ENCODE data around the gene STARD3NL. TPM values are rescaled to one million over a fixed set of nuclear protein-coding genes. Genes with fewer than 3 reads are reported as not detected.
A peak's percentile ranks its signal among the peaks of the same experiment; 100 is the strongest.
"Not testable (repeated sequence)": the region's sequence is repeated elsewhere in the genome, so short reads cannot be mapped to it uniquely, and the experiment has no call there.

STARD3NL gene
- total RNA-seq, 2 donors from 2014 or later = 48.6 to 58.3 TPM

DNA sequence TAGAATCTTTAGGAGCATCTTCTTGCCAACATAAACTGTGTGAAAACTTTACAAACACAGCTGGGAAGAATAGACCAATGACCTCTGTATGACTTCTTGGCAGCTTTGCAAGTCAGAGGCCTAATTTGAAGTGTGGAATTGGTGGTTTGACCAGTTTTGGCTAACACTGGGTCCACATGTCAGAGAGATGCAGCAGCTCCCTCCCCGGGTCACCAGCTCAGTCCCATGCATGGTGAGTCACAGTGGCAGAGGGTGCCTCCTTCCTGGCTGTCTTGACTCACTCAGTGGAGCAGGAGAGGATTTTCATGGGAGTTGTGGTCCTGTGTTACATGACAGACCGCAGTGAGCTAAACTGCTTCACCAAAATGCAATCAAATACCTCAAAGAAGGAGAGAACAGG is 8.2 kb upstream of the STARD3NL start:
- peaks cover 12% of the 10 kb centered on the region for H3K27me3 Mint-ChIP-seq (ENCODE audit: insufficient read depth)
- no peaks in the 10 kb centered on the region for H3K36me3 Mint-ChIP-seq (ENCODE audit: low read depth)
- no peak overlapping the region for H3K27ac Mint-ChIP-seq
- Histone ChIP-seq H3K36me3 (ENCODE audit: control insufficient read depth, insufficient read depth, low read length) (no peaks in the 10 kb centered on the region), H3K27me3 (ENCODE audit: control insufficient read depth, insufficient read depth, low read length, poor library complexity, severe bottlenecking) (no peaks in the 10 kb centered on the region), H3K4me1 (ENCODE audit: control insufficient read depth, insufficient read depth, low read length) (no peaks in the 10 kb centered on the region), H3K9ac (ENCODE audit: extremely low read depth, low read length, poor library complexity, severe bottlenecking) (no peak overlapping the region), H3K27ac (ENCODE audit: low read depth, low read length) (no peak overlapping the region), H3K4me3 (ENCODE audit: low read length) (no peak overlapping the region), H3K9me3 (ENCODE audit: control insufficient read depth, low read length) (no peaks in the 10 kb centered on the region)
- H3K4me1 Mint-ChIP-seq = no peaks in the 10 kb centered on the region
- DNase-seq = peak; percentile 61
- H3K9me3 Mint-ChIP-seq = no peaks in the 10 kb centered on the region
- TF ChIP-seq, protein P1, sequence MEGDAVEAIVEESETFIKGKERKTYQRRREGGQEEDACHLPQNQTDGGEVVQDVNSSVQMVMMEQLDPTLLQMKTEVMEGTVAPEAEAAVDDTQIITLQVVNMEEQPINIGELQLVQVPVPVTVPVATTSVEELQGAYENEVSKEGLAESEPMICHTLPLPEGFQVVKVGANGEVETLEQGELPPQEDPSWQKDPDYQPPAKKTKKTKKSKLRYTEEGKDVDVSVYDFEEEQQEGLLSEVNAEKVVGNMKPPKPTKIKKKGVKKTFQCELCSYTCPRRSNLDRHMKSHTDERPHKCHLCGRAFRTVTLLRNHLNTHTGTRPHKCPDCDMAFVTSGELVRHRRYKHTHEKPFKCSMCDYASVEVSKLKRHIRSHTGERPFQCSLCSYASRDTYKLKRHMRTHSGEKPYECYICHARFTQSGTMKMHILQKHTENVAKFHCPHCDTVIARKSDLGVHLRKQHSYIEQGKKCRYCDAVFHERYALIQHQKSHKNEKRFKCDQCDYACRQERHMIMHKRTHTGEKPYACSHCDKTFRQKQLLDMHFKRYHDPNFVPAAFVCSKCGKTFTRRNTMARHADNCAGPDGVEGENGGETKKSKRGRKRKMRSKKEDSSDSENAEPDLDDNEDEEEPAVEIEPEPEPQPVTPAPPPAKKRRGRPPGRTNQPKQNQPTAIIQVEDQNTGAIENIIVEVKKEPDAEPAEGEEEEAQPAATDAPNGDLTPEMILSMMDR (conservative IDR thresholded peaks at IDR 0.05) = no peak
- H3K4me3 Mint-ChIP-seq = no peak overlapping the region
- WGBS, 2 experiments (ENCODE audit: insufficient coverage in 1 of 2, insufficient read length in 1 of 2) = 40 to 82% methylated on average over 1 to 2 of the region's 2 CpGs

DNA sequence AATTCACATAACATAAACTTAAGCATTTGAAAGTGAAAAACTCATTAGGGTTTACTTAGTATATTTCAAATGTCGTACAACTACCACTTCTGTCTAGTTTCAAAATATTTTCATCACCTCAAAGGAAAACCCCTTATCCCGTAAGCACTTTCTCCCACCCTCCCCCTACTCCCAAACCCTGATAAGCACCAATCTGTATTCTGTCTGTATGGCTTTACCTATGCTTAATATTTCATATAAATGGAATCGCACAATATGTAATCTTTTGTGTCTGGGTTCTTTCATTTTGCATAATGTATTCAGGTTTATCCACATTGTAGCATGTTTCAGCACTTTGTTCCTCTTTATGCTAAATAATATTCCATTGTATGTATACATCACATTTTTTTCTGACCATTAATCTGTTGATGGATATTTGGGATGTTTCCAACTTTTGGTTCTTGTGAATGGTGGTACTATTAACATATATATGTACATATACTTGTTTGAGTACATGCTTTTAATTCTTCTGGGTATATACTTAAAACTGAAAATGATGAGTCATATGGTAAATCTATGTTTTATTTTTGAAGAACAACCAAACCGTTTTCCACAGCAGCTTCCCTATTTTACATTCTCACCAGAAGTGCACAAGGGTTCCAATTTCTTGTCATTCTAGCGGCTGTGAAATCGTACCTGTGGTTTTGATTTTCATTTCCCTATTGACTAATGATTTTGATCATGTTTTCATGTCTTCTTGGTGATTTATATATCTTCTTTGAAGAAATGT is 6.2 kb upstream of the STARD3NL start:
- Histone ChIP-seq H3K4me1 (ENCODE audit: control insufficient read depth, insufficient read depth, low read length) (no peaks in the 10 kb centered on the region), H3K4me3 (ENCODE audit: low read length) (no peak overlapping the region), H3K27ac (ENCODE audit: low read depth, low read length) (no peak overlapping the region), H3K36me3 (ENCODE audit: control insufficient read depth, insufficient read depth, low read length) (no peaks in the 10 kb centered on the region), H3K27me3 (ENCODE audit: control insufficient read depth, insufficient read depth, low read length, poor library complexity, severe bottlenecking) (no peaks in the 10 kb centered on the region), H3K9me3 (ENCODE audit: control insufficient read depth, low read length) (no peaks in the 10 kb centered on the region), H3K9ac (ENCODE audit: extremely low read depth, low read length, poor library complexity, severe bottlenecking) (no peak overlapping the region)
- TF ChIP-seq, protein P1 (conservative IDR thresholded peaks at IDR 0.05) = no peak
- 92 to 100% methylated on average over 1 to 6 of the region's 6 CpGs for WGBS, 2 experiments (ENCODE audit: insufficient coverage in 1 of 2, insufficient read length in 1 of 2)
- H3K4me3 Mint-ChIP-seq = no peak overlapping the region
- no peaks in the 10 kb centered on the region for H3K9me3 Mint-ChIP-seq
- no peak overlapping the region for H3K27ac Mint-ChIP-seq
- H3K4me1 Mint-ChIP-seq = no peaks in the 10 kb centered on the region
- peaks cover 18% of the 10 kb centered on the region for H3K27me3 Mint-ChIP-seq (ENCODE audit: insufficient read depth)
- no peaks in the 10 kb centered on the region for H3K36me3 Mint-ChIP-seq (ENCODE audit: low read depth)
- DNase-seq = no peak

DNA sequence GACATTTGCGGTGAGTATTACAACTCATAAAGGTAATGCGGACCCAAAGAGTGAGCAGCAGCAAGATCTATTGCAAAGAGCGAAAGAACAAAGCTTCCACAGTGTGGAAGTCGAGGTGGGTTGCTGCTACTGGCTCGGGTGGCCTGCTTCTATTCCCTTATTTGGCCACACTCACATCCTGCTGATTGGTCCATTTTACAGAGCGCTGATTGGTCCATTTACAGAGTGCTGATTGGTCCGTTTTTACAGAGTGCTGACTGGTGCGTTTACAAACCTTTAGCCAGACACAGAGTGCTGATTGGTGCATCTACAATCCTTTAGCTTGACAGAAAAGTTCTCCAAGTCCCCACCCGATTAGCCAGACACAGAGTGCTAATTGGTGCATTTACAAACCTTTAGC is 2.5 kb upstream of the STARD3NL start:
- H3K27ac Mint-ChIP-seq; H3K27me3 ChIP-seq (ENCODE audit: control insufficient read depth, insufficient read depth, low read length, poor library complexity, severe bottlenecking); H3K27ac ChIP-seq (ENCODE audit: low read depth, low read length); H3K36me3 Mint-ChIP-seq (ENCODE audit: low read depth); H3K4me1 ChIP-seq (ENCODE audit: control insufficient read depth, insufficient read depth, low read length); DNase-seq; H3K36me3 ChIP-seq (ENCODE audit: control insufficient read depth, insufficient read depth, low read length); H3K4me3 ChIP-seq (ENCODE audit: low read length); H3K4me3 Mint-ChIP-seq; H3K9me3 ChIP-seq (ENCODE audit: control insufficient read depth, low read length); H3K9ac ChIP-seq (ENCODE audit: extremely low read depth, low read length, poor library complexity, severe bottlenecking); H3K9me3 Mint-ChIP-seq: not testable (repeated sequence)
- H3K27me3 Mint-ChIP-seq (ENCODE audit: insufficient read depth) = peaks cover 18% of the 10 kb centered on the region
- WGBS, 2 experiments (ENCODE audit: insufficient coverage in 1 of 2, insufficient read length in 1 of 2) = 92 to 97% methylated on average over 8 to 9 of the region's 9 CpGs
- H3K4me1 Mint-ChIP-seq = peaks cover 18% of the 10 kb centered on the region
